Activated naive CD4-positive, alpha-beta T cell treated with anti-CD3 and anti-CD28 coated beads, Interleukin-2, amount 10 ng/mL, durations not matched to agents 7 days and 5 days (primary cell): ENCODE results near the gene TBC1D14.

Source experiments
- CTCF ChIA-PET: fragments of 350-600 bp; sonication (Branson Sonifier 250); formaldehyde crosslinking; loops from one replicate; lab custom pipeline; 2021; ENCODE audit warnings: antibody characterized with exemption; lab: Charles Lee
- DNase-seq: peaks from one replicate; pipeline ENCODE4 v3.0.0-alpha.2; 2020
- H3K27ac Mint-ChIP-seq: one replicate; pipeline ENCODE4 v1.8.0; 2021; ENCODE audit warnings: mild to moderate bottlenecking, moderate library complexity, mixed read lengths
- H3K27me3 Mint-ChIP-seq: one replicate; pipeline ENCODE4 v1.8.0; 2021; ENCODE audit warnings: mild to moderate bottlenecking, mixed read lengths
- H3K36me3 Mint-ChIP-seq: one replicate; pipeline ENCODE4 v1.8.0; 2021; ENCODE audit warnings: mixed read lengths
- H3K4me1 Mint-ChIP-seq: one replicate; pipeline ENCODE4 v1.8.0; 2021; ENCODE audit warnings: mixed read lengths
- H3K4me3 Mint-ChIP-seq: one replicate; pipeline ENCODE4 v1.8.0; 2021; ENCODE audit warnings: mild to moderate bottlenecking, moderate library complexity, mixed read lengths
- H3K9me3 Mint-ChIP-seq: one replicate; pipeline ENCODE4 v1.8.0; 2021; ENCODE audit warnings: mixed read lengths

The TBC1D14 gene

DNA sequence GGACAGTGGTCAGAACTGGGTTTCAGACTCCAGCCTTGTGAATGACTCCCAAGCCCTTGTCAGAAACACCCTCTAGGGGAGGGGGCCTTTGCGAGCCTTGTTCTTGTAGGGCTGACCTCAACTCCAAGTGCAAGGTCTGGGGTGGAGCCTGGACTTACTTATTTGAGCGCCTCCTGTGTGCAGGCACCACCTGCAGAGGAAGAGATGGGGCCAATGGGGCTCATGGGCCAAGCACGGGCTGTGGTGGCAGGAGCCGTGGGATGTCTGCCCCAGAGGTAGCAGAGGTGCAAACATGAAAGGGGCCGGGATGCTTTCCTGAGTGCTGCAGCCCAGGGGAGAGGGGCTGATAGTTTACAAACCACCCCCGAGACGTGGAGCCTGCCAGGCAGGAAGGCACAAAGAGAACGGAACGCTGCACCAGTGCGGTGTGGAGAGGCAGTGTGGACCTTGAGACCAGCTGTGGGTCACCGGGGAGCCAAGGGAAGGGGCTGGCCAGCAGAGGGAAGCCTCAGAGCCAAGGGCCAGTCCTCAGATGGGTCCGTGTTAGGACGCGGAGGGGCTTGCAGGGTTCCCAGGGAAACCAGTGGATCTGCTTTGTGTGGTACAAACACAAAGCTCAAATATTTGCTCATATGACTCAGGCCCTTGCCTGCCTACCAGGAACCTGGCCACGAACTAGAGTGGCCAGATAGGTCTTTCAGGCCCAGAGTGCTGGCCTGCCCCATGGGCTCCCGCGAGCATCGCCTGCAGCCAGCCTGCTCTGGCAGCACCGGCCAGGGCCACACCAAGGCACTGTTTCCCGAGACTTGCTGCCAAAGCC is 124.8 kb downstream of the TBC1D14 start:
- Mint-ChIP-seq H3K4me1 (peaks cover 2% of the 10 kb centered on the region), H3K27ac (no peak overlapping the region), H3K36me3 (peaks cover 15% of the 10 kb centered on the region), H3K27me3 (no peaks in the 10 kb centered on the region), H3K9me3 (no peaks in the 10 kb centered on the region), H3K4me3 (no peak overlapping the region)
- DNase-seq: no peak
- CTCF ChIA-PET: interaction anchor here (1.8 kb wide), 1 partner anchor 60 kb away, joined by 4 read pairs; no protein-coding TSS in a partner anchor

- Mint-ChIP-seq H3K27ac (no peak overlapping the region), H3K9me3 (no peaks in the 10 kb centered on the region), H3K36me3 (peaks cover 4% of the 10 kb centered on the region), H3K27me3 (peaks cover 14% of the 10 kb centered on the region), H3K4me3 (no peak overlapping the region), H3K4me1 (peaks cover 10% of the 10 kb centered on the region)
- CTCF ChIA-PET: interaction anchor here (0.6 kb wide), 2 partner anchors 164 to 173 kb away, joined by 3 to 4 read pairs; no protein-coding TSS in a partner anchor
- no peak for DNase-seq
Observed at GRCh38 chr4:7037425-7037824, 127.8 kb downstream of the TBC1D14 start.

GRCh38 chr4:7040765-7041164 is 131.1 kb downstream of the TBC1D14 start:
- Mint-ChIP-seq H3K27ac (no peak overlapping the region), H3K4me3 (no peak overlapping the region), H3K36me3 (peaks cover 13% of the 10 kb centered on the region), H3K4me1 (peaks cover 32% of the 10 kb centered on the region), H3K27me3 (peaks cover 20% of the 10 kb centered on the region), H3K9me3 (no peaks in the 10 kb centered on the region)
- CTCF ChIA-PET: interaction anchor here (1.1 to 8.4 kb wide), 4 partner anchors 28 to 762 kb away, joined by 3 to 122 read pairs (median 5); partner anchors contain the start of gene GRPEL1
- no peak for DNase-seq

- Mint-ChIP-seq H3K36me3 (peaks cover 15% of the 10 kb centered on the region), H3K4me3 (peak overlapping the region; percentile 76), H3K27ac (no peak overlapping the region), H3K27me3 (peaks cover 20% of the 10 kb centered on the region), H3K9me3 (no peaks in the 10 kb centered on the region), H3K4me1 (peaks cover 35% of the 10 kb centered on the region)
- CTCF ChIA-PET: interaction anchor here (0.6 to 8.4 kb wide), 5 partner anchors 10 to 762 kb away, joined by 3 to 122 read pairs (median 3); partner anchors contain the start of gene GRPEL1
- DNase-seq: no peak
Observed at GRCh38 chr4:7041246-7041645, 131.6 kb downstream of the TBC1D14 start.

- peaks cover 42% of the 10 kb centered on the region for H3K4me1 Mint-ChIP-seq
- peak overlapping the region; percentile 64 for H3K27ac Mint-ChIP-seq
- H3K4me3 Mint-ChIP-seq: peak overlapping the region; percentile 76
- peaks cover 18% of the 10 kb centered on the region for H3K36me3 Mint-ChIP-seq
- peak; percentile 56 for DNase-seq
- peaks cover 20% of the 10 kb centered on the region for H3K27me3 Mint-ChIP-seq
- CTCF ChIA-PET: interaction anchor here (0.6 to 8.4 kb wide), 11 partner anchors 9 to 761 kb away, joined by 3 to 122 read pairs (median 3); partner anchors contain the start of gene GRPEL1
- H3K9me3 Mint-ChIP-seq: no peaks in the 10 kb centered on the region
Observed at GRCh38 chr4:7041801-7042502, 132.3 kb downstream of the TBC1D14 start.

- H3K27ac Mint-ChIP-seq: peak overlapping the region; percentile 79
- peaks cover 46% of the 10 kb centered on the region for H3K4me1 Mint-ChIP-seq
- DNase-seq: peak; percentile 93
- CTCF ChIA-PET: interaction anchor here (0.7 to 8.4 kb wide), 11 partner anchors 13 to 169 kb away, joined by 3 to 122 read pairs (median 3); partner anchors contain the start of gene GRPEL1
- H3K9me3 Mint-ChIP-seq: no peaks in the 10 kb centered on the region
- peak overlapping the region; percentile 94 for H3K4me3 Mint-ChIP-seq
- H3K36me3 Mint-ChIP-seq: peaks cover 18% of the 10 kb centered on the region
- peaks cover 20% of the 10 kb centered on the region for H3K27me3 Mint-ChIP-seq
Observed at GRCh38 chr4:7042503-7043283, 133.1 kb downstream of the TBC1D14 start.

- H3K27me3 Mint-ChIP-seq: peaks cover 20% of the 10 kb centered on the region
- peaks cover 18% of the 10 kb centered on the region for H3K36me3 Mint-ChIP-seq
- no peaks in the 10 kb centered on the region for H3K9me3 Mint-ChIP-seq
- H3K4me3 Mint-ChIP-seq: peak within 1 kb of the TSS; percentile 94
- CTCF ChIA-PET: interaction anchor here (0.7 to 8.4 kb wide), 11 partner anchors 12 to 170 kb away, joined by 3 to 122 read pairs (median 3); partner anchors contain the start of gene GRPEL1
- peaks cover 46% of the 10 kb centered on the region for H3K4me1 Mint-ChIP-seq
- peak within 1 kb of the TSS; percentile 89 for H3K27ac Mint-ChIP-seq
- peak; percentile 75 for DNase-seq
Observed at GRCh38 chr4:7043284-7044136, 133.9 kb downstream of the TBC1D14 start, which contains the start of gene TADA2B. Gene TADA2B (plus strand): TSS chr4:7043372. CDS start chr4:7043580, 208 bp downstream.

DNA sequence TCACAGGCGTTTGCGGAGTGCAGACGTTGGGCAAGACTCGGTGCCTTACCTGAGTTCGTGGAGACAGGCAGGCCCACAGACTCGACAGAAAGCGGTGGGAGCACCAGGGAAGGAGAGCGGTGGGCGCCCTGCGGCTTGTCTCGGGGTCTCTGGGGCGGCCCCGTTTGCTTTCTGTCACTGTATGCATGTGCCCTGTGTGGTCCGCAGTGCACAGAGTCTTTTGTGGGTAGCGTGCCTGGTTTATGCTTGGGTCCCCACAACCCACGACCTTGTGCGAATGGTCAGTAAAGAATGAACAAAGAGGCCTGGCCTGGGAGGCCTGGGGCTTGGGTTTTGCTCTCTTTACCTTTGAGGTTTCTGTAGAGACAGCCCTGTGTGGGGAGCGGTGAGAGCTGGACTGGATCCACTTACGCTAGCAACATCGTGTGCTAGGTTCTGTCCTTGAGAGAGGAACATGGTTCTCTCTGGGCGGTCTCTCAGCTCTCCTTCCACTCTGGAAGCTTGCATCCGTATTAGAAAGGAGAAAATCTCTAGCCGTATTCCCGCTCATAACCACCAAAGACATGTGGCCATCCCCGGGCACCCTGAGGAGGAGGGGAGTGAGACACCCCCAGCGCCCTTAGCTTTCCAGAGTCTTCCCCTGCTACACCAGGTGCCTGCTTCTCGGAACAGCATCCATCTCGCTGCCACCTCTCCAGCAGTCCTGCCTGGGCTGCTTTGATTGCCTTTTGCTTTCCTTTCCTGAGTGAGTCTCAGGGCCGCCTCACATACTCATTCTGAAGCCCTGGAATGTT is 134.7 kb downstream of the TBC1D14 start:
- H3K4me3 Mint-ChIP-seq: peak overlapping the region; percentile 93
- H3K9me3 Mint-ChIP-seq: no peaks in the 10 kb centered on the region
- DNase-seq: no peak
- peaks cover 22% of the 10 kb centered on the region for H3K36me3 Mint-ChIP-seq
- CTCF ChIA-PET: interaction anchor here (1.0 to 8.4 kb wide), 4 partner anchors 11 to 121 kb away, joined by 3 to 122 read pairs (median 12); partner anchors contain the start of gene GRPEL1
- peaks cover 46% of the 10 kb centered on the region for H3K4me1 Mint-ChIP-seq
- peaks cover 20% of the 10 kb centered on the region for H3K27me3 Mint-ChIP-seq
- peak overlapping the region; percentile 89 for H3K27ac Mint-ChIP-seq

- Mint-ChIP-seq H3K4me3 (peak overlapping the region; percentile 93), H3K4me1 (peaks cover 49% of the 10 kb centered on the region), H3K9me3 (no peaks in the 10 kb centered on the region), H3K36me3 (peaks cover 22% of the 10 kb centered on the region), H3K27ac (no peak overlapping the region), H3K27me3 (peaks cover 20% of the 10 kb centered on the region)
- DNase-seq: no peak
- CTCF ChIA-PET: interaction anchor here (0.8 to 8.4 kb wide), 2 partner anchors 23 to 325 kb away, joined by 3 to 122 read pairs; partner anchors contain the start of gene GRPEL1
Observed at GRCh38 chr4:7045553-7045952, 135.9 kb downstream of the TBC1D14 start.

DNA sequence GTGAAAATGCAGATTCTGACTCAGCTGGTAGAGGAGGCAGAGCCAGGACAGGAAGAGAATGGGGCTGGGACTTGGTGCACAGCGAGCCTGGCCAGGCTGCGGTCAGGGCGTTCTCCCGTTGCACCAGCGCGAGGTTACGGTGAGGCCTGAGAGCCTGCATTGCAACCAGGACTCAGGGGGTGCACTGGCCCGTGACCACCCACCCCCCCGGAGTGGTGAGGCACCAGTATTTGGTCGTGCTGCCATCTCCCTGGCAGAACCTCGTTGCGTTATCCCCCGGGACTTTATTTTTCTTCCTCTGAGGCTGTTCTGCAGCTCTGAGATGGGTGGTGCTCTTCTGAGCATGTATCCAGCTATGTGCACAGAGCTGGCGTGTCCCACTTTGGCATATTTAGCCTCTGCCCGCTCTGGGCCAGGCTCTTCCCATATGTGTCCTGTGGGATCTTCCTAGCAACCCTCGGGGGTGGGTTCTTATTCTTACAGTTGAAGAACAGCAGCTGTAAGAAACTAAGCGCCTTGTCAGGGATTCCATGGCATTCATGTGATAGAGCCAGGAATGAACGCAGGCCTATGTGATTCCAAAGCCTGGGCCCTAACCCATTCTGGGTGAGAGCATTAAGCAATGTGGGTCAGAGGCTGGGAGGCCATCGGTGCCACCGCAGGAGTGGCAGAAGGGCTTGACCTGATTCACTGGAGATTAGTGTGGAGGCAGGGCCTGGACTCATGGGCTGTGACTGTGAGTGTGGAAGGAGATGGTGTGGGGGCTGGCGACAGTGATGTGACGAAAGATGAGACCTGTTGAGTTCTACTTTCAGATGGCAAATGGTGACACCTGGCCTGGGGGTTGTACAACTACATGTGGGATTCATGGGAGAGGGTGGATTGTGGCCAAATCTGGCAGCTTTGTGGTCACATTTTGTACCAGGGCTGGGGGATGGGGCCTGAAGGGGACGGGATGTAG is 136.6 kb downstream of the TBC1D14 start:
- Mint-ChIP-seq H3K27me3 (peaks cover 18% of the 10 kb centered on the region), H3K9me3 (no peaks in the 10 kb centered on the region), H3K36me3 (peaks cover 22% of the 10 kb centered on the region), H3K27ac (no peak overlapping the region), H3K4me1 (peaks cover 49% of the 10 kb centered on the region), H3K4me3 (no peak overlapping the region)
- CTCF ChIA-PET: interaction anchor here (0.6 to 8.4 kb wide), 2 partner anchors 22 to 48 kb away, joined by 3 to 122 read pairs; partner anchors contain the start of gene GRPEL1
- no peak for DNase-seq

DNA sequence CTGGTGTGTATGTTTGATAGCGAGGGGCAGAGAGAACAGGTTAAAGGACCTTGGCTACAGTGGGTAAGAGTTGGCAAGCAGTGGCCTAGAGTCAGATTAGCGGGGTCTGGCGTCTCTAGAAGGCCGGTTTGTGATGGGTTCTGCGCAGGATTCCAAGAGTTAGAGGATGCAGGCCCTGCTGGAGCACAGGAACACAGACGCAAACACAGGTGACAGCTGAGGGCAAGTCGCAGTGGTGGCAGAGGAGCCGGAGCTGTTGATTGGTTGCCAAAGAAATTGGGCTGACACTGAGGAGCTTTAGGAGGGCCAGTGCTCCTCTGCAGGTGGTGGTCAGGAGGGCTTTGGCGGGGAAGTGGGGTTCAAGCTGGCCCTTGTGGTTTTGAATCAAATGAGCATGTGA is 137.3 kb downstream of the TBC1D14 start:
- no peak overlapping the region for H3K27ac Mint-ChIP-seq
- CTCF ChIA-PET: interaction anchor here (8.4 kb wide), 1 partner anchor 22 kb away, joined by 122 read pairs; the partner anchor contains the start of gene GRPEL1

More for the DNA sequence above, 137.3 kb downstream of the TBC1D14 start:
- H3K9me3 Mint-ChIP-seq: no peaks in the 10 kb centered on the region
- H3K36me3 Mint-ChIP-seq: peaks cover 22% of the 10 kb centered on the region
- peaks cover 10% of the 10 kb centered on the region for H3K27me3 Mint-ChIP-seq
- peaks cover 51% of the 10 kb centered on the region for H3K4me1 Mint-ChIP-seq
- no peak for DNase-seq
- no peak overlapping the region for H3K4me3 Mint-ChIP-seq
